Activated CD4-positive, alpha-beta memory T cell treated with anti-CD3 and anti-CD28 coated beads for 36 hours (primary cell): Measurements from ENCODE around the gene CPE. TPM values are rescaled to one million over a fixed set of nuclear protein-coding genes. Genes with fewer than 3 reads are reported as not detected.

Experiments
- CTCF ChIA-PET: fragments of 350-600 bp; sonication (Branson Sonifier 250); formaldehyde crosslinking; loops from one replicate; lab custom pipeline; 2021; ENCODE audit warnings: antibody characterized with exemption, inconsistent platforms; lab: Charles Lee
- POLR2A ChIA-PET: fragments of 350-600 bp; sonication (Branson Sonifier 250); formaldehyde crosslinking; loops from one replicate; lab custom pipeline; 2021; ENCODE audit warnings: antibody characterized with exemption; lab: Charles Lee
- DNase-seq: peaks from one replicate; pipeline ENCODE4 v3.0.0-alpha.2; 2020
- H3K27ac Mint-ChIP-seq: one replicate; pipeline ENCODE4 v1.8.0; 2021; ENCODE audit warnings: mixed read lengths
- H3K27me3 Mint-ChIP-seq: one replicate; pipeline ENCODE4 v1.8.0; 2021; ENCODE audit warnings: mixed read lengths
- H3K36me3 Mint-ChIP-seq: one replicate; pipeline ENCODE4 v1.8.0; 2021; ENCODE audit warnings: mixed read lengths
- H3K4me1 Mint-ChIP-seq: one replicate; pipeline ENCODE4 v1.8.0; 2021; ENCODE audit warnings: low read depth, mixed read lengths
- H3K4me3 Mint-ChIP-seq: one replicate; pipeline ENCODE4 v1.8.0; 2021; ENCODE audit warnings: mild to moderate bottlenecking, mixed read lengths
- H3K9me3 Mint-ChIP-seq: one replicate; pipeline ENCODE4 v1.8.0; 2021; ENCODE audit warnings: mixed read lengths
- intact Hi-C: fragments of 100-400 bp; cut with micrococcal nuclease; formaldehyde crosslinking; loops from one replicate; pipeline ENCODE4 v1.15.1; 2023
- microRNA-seq: library from miRNA; unstranded; fragments of <30 nt; microRNA quantifications from one replicate; pipeline ENCODE4 v1.2.0, GENCODE V29; 2022; ENCODE audit warnings: borderline number of aligned reads, borderline microRNAs expressed, borderline replicate concordance
- total RNA-seq, 2 experiments: library from RNA; stranded (reverse); gene quantifications; one replicate each; pipeline ENCODE4 v1.2.3, GENCODE V29; 2021

The CPE gene
- total RNA-seq, 2 experiments from 2014 or later: not detected

DNA sequence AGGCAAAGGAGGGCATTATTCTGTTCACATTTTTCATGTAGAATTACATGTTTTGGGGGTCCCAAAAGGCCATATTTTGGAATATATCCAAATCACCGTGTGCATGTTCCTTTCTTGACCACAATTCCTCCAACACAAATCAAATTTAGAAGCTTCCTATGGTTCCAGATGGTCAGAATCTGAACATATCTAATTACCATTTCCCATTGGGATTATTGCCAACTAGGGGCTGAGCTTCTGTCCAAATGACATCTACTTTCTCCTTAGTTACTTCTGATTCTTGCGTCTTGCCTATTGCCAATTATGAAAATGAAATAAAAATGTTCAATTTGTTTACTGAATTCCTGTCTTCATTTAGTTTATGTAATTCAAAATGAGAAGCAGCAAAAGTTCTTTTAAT, 163.7 kb downstream of the CPE start:
- CTCF ChIA-PET: interaction anchor here (1.2 to 1.8 kb wide), 2 partner anchors 49 to 159 kb away, joined by 3 to 6 read pairs; no protein-coding TSS in a partner anchor

More for the DNA sequence above, 163.7 kb downstream of the CPE start:
- DNase-seq: no peak
- Mint-ChIP-seq H3K9me3 (no peaks in the 10 kb centered on the region), H3K27ac (no peak overlapping the region), H3K4me3 (no peak overlapping the region), H3K4me1 (peaks cover 2% of the 10 kb centered on the region), H3K36me3 (no peaks in the 10 kb centered on the region), H3K27me3 (peaks cover 3% of the 10 kb centered on the region)
- POLR2A ChIA-PET: no interaction called here
- intact Hi-C loops: no loop called here

Small RNA genes within 50 kb of the gene (microRNA-seq; reads per million reads assigned to microRNA genes)
- not detected for gene MIR578

Other genes with a start within 250 kb of the CPE start
- 10 to 100 TPM; 25.0 to 26.0 TPM for gene KLHL2, start 171.4 kb upstream of the CPE start, total RNA-seq
- gene MSMO1, start 51.3 kb upstream of the CPE start, total RNA-seq: 10 to 100 TPM; 63.7 to 67.1 TPM